Measurements from ENCODE around the gene SLC17A7. TPM values are rescaled to one million over a fixed set of nuclear protein-coding genes. Genes with fewer than 3 reads are reported as not detected.

SLC17A7 gene
- total and polyA plus RNA-seq, 4 donors = 0.15 to 4.7 (median 0.75) TPM

DNA sequence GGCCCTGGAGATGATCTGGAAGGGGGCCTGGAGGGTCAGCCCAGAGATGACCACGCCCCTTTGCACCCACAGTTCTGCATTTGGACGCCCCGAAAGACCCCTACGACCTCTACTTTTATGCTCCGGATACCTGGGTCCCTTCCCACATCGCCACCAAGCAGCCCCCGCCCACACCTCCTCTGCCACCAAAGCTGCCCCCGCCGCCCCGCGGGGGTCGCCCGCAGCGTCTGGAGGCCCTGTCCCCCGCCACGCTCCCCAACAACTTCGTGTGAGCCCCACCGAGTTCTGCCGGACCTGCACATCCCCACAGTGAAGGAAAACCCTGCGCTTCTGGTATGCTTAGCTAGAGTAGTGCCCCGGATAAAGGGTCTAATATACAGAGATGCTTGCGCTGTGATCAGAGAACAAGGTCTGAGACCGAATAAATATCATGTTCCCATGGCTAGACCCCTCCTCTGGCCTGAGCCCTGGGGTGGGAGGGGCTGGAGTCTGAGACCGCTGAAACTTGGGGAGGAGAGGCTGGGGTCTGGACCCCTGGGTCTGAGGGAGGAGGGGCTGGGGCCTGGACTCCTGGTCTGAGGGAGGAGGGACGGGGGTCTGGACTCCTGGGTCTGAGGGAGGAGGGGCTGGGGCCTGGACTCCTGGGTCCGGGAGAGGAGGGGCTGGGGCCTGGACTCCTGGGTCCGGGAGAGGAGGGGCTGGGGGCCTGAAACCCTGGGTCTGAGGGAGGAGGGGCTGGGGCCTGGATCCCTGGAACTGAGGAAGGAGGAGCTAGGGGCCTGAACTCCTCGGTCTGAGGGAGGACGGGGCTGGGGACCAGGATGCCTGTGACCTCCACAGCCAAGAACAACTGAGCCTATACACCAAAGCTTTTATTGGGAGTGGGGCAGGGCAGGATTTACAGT lies 12.5 kb downstream of the SLC17A7 start:
- no peak overlapping the region for H3K4me3 ChIP-seq (ENCODE audit: low read length in 2 of 2)

DNA sequence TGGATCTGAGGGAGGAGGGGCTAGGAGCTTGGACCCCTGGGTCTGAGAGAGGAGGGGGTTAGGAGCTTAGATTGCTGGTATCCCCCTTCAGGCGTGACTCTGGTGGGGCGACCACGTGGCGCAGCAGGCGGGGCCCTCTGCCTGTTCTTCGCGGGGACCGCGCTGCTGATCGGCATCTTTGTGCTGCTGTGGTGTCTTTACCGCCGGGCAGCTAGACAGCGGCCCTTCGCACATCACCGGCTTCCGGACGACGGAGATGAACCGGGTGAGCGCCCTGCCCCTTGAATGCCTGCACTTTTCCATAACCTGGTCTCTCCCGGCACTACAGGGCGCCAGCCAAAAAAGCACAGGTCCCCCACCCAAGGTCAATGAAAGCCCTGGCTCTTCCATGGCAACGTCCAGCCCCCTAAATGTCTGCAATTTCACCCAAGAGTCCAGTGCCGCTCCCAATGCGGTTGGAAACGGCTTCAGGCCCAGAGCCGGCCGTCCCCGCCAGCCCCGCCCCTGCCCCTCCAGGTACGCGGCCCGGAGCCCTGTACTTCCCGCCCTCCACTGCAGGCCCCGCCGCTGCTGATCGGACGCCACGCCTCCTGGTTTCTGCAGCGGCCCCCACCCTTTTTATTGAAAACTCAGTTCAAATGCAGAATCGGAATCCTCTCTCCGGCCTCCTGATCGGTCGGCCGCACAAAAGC lies 13.3 kb downstream of the SLC17A7 start:
- Histone ChIP-seq H3K27ac (ENCODE audit: low read depth in 1 of 2, low read length in 2 of 2) (no peak overlapping the region), H3K27me3 (ENCODE audit: control insufficient read depth in 1 of 2, insufficient read depth in 2 of 2, low read length in 1 of 2) (peaks cover 0 to 5% of the 10 kb centered on the region in 2 donors), H3K4me1 (ENCODE audit: control insufficient read depth in 1 of 2, insufficient read depth in 2 of 2, low read length in 2 of 2) (no peaks in the 10 kb centered on the region), H3K9me3 (ENCODE audit: control insufficient read depth, low read length) (no peaks in the 10 kb centered on the region), H3K4me3 (ENCODE audit: low read length in 2 of 2) (no peak overlapping the region), H3K36me3 (ENCODE audit: control insufficient read depth in 1 of 2, insufficient read depth in 2 of 2, low read length in 1 of 2) (no peaks in the 10 kb centered on the region)
- intact Hi-C loops (cut with DNase I) = no loop called here
- ATAC-seq (ENCODE audit: low FRiP score) (no peak), DNase-seq (no peak)
- WGBS, 2 donors = 1 to 2% methylated on average over 45 of the region's 45 CpGs

More for the DNA sequence above, 12.5 kb downstream of the SLC17A7 start:
- 9 to 10% methylated on average over 25 to 29 of the region's 29 CpGs for WGBS, 2 donors
- ATAC-seq (ENCODE audit: low FRiP score) = no peak
- DNase-seq = no peak
- Histone ChIP-seq H3K27me3 (ENCODE audit: control insufficient read depth in 1 of 2, insufficient read depth in 2 of 2, low read length in 1 of 2) (peaks cover 0 to 5% of the 10 kb centered on the region in 2 donors), H3K36me3 (ENCODE audit: control insufficient read depth in 1 of 2, insufficient read depth in 2 of 2, low read length in 1 of 2) (no peaks in the 10 kb centered on the region), H3K4me1 (ENCODE audit: control insufficient read depth in 1 of 2, insufficient read depth in 2 of 2, low read length in 2 of 2) (no peaks in the 10 kb centered on the region), H3K9me3 (ENCODE audit: control insufficient read depth, low read length) (no peaks in the 10 kb centered on the region), H3K27ac (ENCODE audit: low read depth in 1 of 2, low read length in 2 of 2) (no peak overlapping the region)
- intact Hi-C loops (cut with DNase I) = no loop called here

DNA sequence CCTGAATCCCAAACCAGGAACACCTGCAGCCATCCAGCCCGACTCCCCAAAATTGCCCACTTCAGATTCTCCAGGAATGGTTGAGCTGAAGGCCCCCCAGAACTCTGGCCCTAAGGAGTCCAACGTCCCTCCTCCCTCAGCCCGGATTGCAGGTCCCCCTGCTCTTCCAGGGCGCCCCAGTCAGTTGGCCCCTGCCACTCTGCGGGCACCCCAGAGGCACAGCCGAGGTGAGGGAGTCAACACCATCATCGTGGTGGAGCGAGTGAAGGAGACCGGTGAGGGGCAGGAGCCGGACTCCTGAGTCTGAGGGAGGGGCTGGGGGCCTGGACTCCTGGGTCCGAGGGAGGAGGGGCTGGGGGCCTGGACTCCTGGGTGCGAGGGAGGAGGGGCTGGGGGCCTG lies 14.0 kb downstream of the SLC17A7 start:
- ATAC-seq (ENCODE audit: low FRiP score) (no peak), DNase-seq (no peak)
- H3K4me1 ChIP-seq (ENCODE audit: control insufficient read depth in 1 of 2, insufficient read depth in 2 of 2, low read length in 2 of 2) = no peaks in the 10 kb centered on the region
- intact Hi-C loops (cut with DNase I) = no loop called here
- no peak overlapping the region for H3K27ac ChIP-seq (ENCODE audit: low read depth in 1 of 2, low read length in 2 of 2)
- WGBS, 2 donors = 53 to 57% methylated on average over 12 of the region's 12 CpGs
- H3K27me3 ChIP-seq (ENCODE audit: control insufficient read depth in 1 of 2, insufficient read depth in 2 of 2, low read length in 1 of 2) = peaks cover 0 to 5% of the 10 kb centered on the region in 2 donors
- no peaks in the 10 kb centered on the region for H3K9me3 ChIP-seq (ENCODE audit: control insufficient read depth, low read length)
- H3K36me3 ChIP-seq (ENCODE audit: control insufficient read depth in 1 of 2, insufficient read depth in 2 of 2, low read length in 1 of 2) = no peaks in the 10 kb centered on the region
- H3K4me3 ChIP-seq (ENCODE audit: low read length in 2 of 2) = no peak overlapping the region

DNA sequence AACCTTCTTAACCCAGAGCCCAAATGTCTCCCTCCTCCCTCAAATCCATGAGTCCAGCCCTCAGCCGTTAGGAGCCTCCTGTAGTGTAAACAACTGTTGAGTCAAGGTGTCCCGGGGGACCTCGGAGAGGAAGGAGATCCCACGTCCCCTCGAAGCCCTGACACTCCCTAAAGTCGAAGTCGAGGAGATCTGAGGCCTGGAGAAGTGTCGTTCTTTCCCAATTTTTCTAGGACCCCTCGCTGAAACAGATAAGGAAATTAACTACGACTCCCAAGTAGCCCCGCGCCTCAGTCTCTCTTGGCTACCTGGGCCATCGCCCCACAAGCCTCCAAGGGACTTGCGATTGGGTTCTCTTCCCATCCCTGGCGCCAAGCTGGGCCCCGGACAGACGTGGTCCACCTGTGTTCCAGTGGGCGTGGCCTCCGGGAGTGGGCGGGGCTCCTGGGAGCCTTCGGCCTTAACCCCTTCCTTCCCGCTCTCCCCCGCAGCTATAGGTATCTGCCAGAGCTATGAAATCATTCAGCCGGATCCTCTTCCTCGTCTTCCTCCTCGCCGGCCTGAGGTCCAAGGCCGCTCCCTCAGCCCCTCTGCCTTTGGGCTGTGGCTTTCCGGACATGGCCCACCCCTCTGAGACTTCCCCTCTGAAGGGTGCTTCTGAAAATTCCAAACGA lies 15.3 kb downstream of the SLC17A7 start:
- WGBS, 2 donors = 2 to 3% methylated on average over 27 to 30 of the region's 30 CpGs
- Histone ChIP-seq H3K27ac (ENCODE audit: low read depth in 1 of 2, low read length in 2 of 2) (no peak overlapping the region), H3K4me1 (ENCODE audit: control insufficient read depth in 1 of 2, insufficient read depth in 2 of 2, low read length in 2 of 2) (no peaks in the 10 kb centered on the region), H3K9me3 (ENCODE audit: control insufficient read depth, low read length) (no peaks in the 10 kb centered on the region), H3K27me3 (ENCODE audit: control insufficient read depth in 1 of 2, insufficient read depth in 2 of 2, low read length in 1 of 2) (peaks cover 0 to 5% of the 10 kb centered on the region in 2 donors), H3K36me3 (ENCODE audit: control insufficient read depth in 1 of 2, insufficient read depth in 2 of 2, low read length in 1 of 2) (no peaks in the 10 kb centered on the region), H3K4me3 (ENCODE audit: low read length in 2 of 2) (no peak overlapping the region)
- intact Hi-C loops (cut with DNase I) = no loop called here
- no peak for DNase-seq
- no peak for ATAC-seq (ENCODE audit: low FRiP score)

DNA sequence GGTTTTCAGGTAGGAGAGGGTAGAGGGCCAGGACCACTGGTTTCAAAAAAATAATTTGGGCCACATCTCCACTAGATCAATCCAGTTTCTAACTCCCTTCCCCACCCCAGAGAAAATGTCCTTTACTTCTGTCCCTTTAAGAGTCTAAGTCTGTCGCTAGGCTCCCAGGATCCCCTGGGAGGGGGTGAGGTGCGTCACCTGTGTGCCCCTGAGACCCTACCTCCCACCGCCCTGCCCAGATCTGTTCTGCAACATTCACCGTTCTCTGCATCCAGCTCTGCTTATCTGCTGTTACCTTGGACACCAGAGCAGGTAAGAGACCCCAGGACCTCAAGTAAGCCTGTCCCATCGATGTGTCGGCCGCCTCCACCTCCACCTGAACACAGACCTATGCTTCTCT lies 16.1 kb downstream of the SLC17A7 start, which contains the start of gene GFY:
TSS of gene GFY (plus strand) at position 211 of the 400 bp plus-strand sequence. CDS start 1,043 bp downstream, outside the sequence.
- Histone ChIP-seq H3K9me3 (ENCODE audit: control insufficient read depth, low read length) (no peaks in the 10 kb centered on the region), H3K27ac (ENCODE audit: low read depth in 1 of 2, low read length in 2 of 2) (no peak within 1 kb of the TSS), H3K4me1 (ENCODE audit: control insufficient read depth in 1 of 2, insufficient read depth in 2 of 2, low read length in 2 of 2) (no peaks in the 10 kb centered on the region), H3K27me3 (ENCODE audit: control insufficient read depth in 1 of 2, insufficient read depth in 2 of 2, low read length in 1 of 2) (peaks cover 0 to 5% of the 10 kb centered on the region in 2 donors), H3K4me3 (ENCODE audit: low read length in 2 of 2) (no peak within 1 kb of the TSS), H3K36me3 (ENCODE audit: control insufficient read depth in 1 of 2, insufficient read depth in 2 of 2, low read length in 1 of 2) (no peaks in the 10 kb centered on the region)
- ATAC-seq (ENCODE audit: low FRiP score) = no peak
- 50 to 53% methylated on average over 7 of the region's 7 CpGs for WGBS, 2 donors
- intact Hi-C loops (cut with DNase I) = no loop called here
- DNase-seq = no peak

DNA sequence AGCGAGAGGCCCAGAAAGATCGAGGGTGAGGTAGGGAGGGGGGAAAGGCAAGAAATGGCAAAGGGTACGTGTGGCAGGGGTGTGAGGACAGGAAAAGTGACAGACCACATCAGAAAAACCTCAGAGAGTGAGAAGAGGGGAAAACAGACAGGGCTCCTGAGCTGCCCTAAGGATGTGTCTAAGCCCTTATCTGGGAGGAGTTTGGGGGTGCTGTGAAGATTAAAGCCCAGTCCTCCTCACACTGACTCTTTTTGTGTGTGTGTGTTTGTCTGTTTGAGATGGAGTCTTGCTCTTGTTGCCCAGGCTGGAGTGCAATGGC lies 17.4 kb downstream of the SLC17A7 start:
- Histone ChIP-seq H3K4me3 (ENCODE audit: low read length in 2 of 2) (no peak overlapping the region), H3K27me3 (ENCODE audit: control insufficient read depth in 1 of 2, insufficient read depth in 2 of 2, low read length in 1 of 2) (peaks cover 0 to 5% of the 10 kb centered on the region in 2 donors), H3K9me3 (ENCODE audit: control insufficient read depth, low read length) (no peaks in the 10 kb centered on the region), H3K27ac (ENCODE audit: low read depth in 1 of 2, low read length in 2 of 2) (no peak overlapping the region), H3K4me1 (ENCODE audit: control insufficient read depth in 1 of 2, insufficient read depth in 2 of 2, low read length in 2 of 2) (no peaks in the 10 kb centered on the region), H3K36me3 (ENCODE audit: control insufficient read depth in 1 of 2, insufficient read depth in 2 of 2, low read length in 1 of 2) (no peaks in the 10 kb centered on the region)
- DNase-seq = no peak
- intact Hi-C loops (cut with DNase I) = no loop called here
- no peak for ATAC-seq (ENCODE audit: low FRiP score)
- 7 to 13% methylated on average over 3 of the region's 3 CpGs for WGBS, 2 donors

DNA sequence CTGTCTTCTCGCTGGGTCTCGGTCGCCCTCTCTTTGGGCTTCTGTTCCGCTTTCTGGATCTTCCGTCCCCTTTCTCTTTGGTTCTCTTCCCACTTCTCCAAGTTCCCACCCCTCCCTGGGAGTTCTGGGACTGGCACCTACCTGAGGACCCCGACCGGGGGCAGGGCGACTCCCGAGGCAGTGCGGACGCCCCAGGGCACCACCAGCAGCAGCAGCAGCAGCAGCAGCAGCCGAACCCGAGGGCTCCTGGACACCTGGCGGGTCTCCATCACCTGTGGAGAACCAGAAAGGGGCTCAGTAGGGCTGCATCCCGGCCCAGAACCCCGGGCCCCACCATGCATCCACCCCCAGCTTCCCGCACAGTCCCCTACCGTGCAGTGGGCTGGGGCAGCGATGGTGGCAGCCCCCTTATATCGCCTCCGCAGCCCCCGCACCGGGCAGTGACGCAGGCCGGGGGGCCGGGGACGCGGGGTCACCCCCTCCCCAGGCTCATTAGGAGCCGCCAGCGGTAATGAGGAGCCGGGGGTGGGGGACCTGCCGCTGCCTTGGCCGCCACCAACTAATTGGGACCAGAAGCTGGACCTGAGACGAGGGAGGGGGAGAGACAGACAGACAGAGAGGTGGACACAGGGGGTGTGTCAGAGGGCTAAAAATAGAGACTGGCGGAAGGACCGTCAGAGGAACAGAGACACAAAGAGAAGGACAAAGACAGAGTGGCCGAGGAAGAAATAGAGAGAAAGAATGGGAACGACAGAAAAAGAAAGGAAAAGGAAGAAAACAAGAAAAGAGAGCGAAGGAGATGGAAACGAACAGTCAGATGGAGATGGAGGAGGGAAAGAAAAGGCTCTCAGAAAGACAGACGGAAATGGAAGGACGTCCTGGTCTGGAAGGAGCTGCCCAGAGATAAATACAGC lies 18.0 kb downstream of the SLC17A7 start, which contains the start of gene PTH2:
TSS of gene PTH2 (minus strand) at position 371 of the 914 bp plus-strand sequence. CDS start at position 269, 102 bp downstream.
- no peaks in the 10 kb centered on the region for H3K36me3 ChIP-seq (ENCODE audit: control insufficient read depth in 1 of 2, insufficient read depth in 2 of 2, low read length in 1 of 2)
- ATAC-seq (ENCODE audit: low FRiP score) (no peak), DNase-seq (no peak)
- H3K4me1 ChIP-seq (ENCODE audit: control insufficient read depth in 1 of 2, insufficient read depth in 2 of 2, low read length in 2 of 2) = no peaks in the 10 kb centered on the region
- peaks cover 0 to 5% of the 10 kb centered on the region in 2 donors for H3K27me3 ChIP-seq (ENCODE audit: control insufficient read depth in 1 of 2, insufficient read depth in 2 of 2, low read length in 1 of 2)
- H3K9me3 ChIP-seq (ENCODE audit: control insufficient read depth, low read length) = no peaks in the 10 kb centered on the region
- WGBS, 2 donors = 6 to 8% methylated on average over 42 of the region's 42 CpGs
- no peak within 1 kb of the TSS for H3K27ac ChIP-seq (ENCODE audit: low read depth in 1 of 2, low read length in 2 of 2)
- H3K4me3 ChIP-seq (ENCODE audit: low read length in 2 of 2) = no peak within 1 kb of the TSS
- intact Hi-C loops (cut with DNase I) = no loop called here

All from aorta (tissue), 5 donors.